ENCODE results near the gene XPNPEP1. TPM values are rescaled to one million over a fixed set of nuclear protein-coding genes. Genes with fewer than 3 reads are reported as not detected.

XPNPEP1 gene
- polyA plus RNA-seq, 4 donors, result 76.6 to 138 (median 112) TPM

DNA sequence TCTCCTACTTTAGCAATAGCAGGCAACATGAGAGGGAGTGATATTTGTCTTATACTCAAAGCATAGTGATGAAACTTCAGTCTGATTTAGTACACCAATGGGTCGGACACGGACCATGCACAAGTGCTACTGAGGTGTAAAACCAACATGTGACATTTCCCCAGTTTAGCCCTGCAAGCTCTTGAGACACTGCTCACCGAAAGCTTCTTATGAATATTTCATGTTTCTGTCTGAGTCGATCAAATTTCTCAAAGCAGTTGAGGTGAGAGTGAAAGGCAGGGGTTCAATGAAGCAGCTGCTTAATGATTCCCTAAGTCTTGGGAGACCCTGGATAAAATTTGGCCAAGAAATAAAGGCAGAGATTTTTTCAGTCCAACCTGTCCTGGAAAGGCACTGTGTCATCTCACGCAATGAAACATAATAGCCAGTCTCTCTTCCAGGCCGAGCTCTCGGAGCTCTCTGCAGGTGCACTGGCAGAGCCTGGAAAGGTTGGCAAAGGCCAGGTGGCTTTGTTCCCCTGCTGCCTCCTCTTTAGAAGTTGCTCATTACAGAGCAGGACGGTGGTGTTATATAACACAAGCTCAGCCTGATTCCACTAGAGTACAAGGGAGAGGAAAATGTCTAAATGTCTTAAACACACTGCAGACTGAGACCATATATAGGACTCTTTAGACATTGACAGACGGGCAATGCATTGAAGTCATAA is 33.9 kb upstream of the XPNPEP1 start:
- Histone ChIP-seq H3K9me3 (ENCODE audit: control insufficient read depth in 2 of 2, insufficient read depth in 1 of 2, low read depth in 1 of 2, low read length in 1 of 2) (no peaks in the 10 kb centered on the region), H3K36me3 (ENCODE audit: control insufficient read depth in 3 of 3, insufficient read depth in 2 of 3, low read depth in 1 of 3, low read length in 3 of 3) (no peaks in the 10 kb centered on the region), H3K4me1 (ENCODE audit: control insufficient read depth in 3 of 3, insufficient read depth in 2 of 3, low read depth in 1 of 3, low read length in 2 of 3) (peaks cover 4 to 14% (median 9%) of the 10 kb centered on the region in 3 donors), H3K27ac (ENCODE audit: low read depth in 1 of 3, low read length in 2 of 3) (no peak overlapping the region), H3K4me3 (ENCODE audit: low read depth in 1 of 3, low read length in 3 of 3) (no peak overlapping the region), H3K27me3 (ENCODE audit: control insufficient read depth in 3 of 3, insufficient read depth in 3 of 3, low read length in 3 of 3) (no peaks in the 10 kb centered on the region)
- WGBS, 3 donors, result 49 to 76% (median 58%) methylated on average over 9 of the region's 9 CpGs
- DNase-seq, result no peak
- no peak for FAIRE-seq

DNA sequence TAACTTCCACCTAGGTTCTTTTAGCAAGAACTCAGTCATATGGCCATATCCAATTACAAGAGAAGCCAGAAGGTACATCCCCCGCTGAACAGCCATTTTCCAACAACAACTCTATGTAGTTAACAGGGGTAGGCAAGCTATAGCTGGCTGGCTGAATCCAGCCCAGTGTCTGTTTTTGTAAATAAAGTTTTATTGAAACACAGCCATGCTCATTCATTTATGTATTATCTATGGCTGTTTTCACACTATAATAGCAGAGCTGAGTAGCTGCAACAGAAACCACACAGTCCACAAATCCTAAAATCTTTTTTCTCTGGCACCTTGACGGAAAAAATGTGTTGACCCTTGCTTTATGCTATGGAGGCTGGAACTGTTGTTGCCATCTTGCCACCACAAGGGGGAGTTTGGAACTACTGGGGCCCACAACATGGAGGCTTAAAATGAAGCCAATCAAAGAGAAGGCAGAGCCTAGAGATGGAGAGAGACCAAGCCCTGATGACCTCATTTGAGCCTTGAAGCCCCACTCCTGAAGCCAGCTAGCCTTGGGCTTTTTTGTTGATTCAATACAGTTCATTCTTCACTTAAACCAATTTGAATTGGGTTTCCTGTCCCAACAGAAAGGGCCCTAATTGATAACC is 33.3 kb upstream of the XPNPEP1 start:
- H3K4me3 ChIP-seq (ENCODE audit: low read depth in 1 of 3, low read length in 3 of 3), result no peak overlapping the region
- 87 to 93% (median 89%) methylated on average over 2 of the region's 2 CpGs for WGBS, 3 donors
- H3K36me3 ChIP-seq (ENCODE audit: control insufficient read depth in 3 of 3, insufficient read depth in 2 of 3, low read depth in 1 of 3, low read length in 3 of 3), result no peaks in the 10 kb centered on the region
- H3K27me3 ChIP-seq (ENCODE audit: control insufficient read depth in 3 of 3, insufficient read depth in 3 of 3, low read length in 3 of 3), result no peaks in the 10 kb centered on the region
- DNase-seq (peak; percentile 56 to 58), FAIRE-seq (no peak)
- H3K27ac ChIP-seq (ENCODE audit: low read depth in 1 of 3, low read length in 2 of 3), result no peak overlapping the region
- H3K4me1 ChIP-seq (ENCODE audit: control insufficient read depth in 3 of 3, insufficient read depth in 2 of 3, low read depth in 1 of 3, low read length in 2 of 3), result peaks cover 4 to 8% (median 5%) of the 10 kb centered on the region in 3 donors
- no peaks in the 10 kb centered on the region for H3K9me3 ChIP-seq (ENCODE audit: control insufficient read depth in 2 of 2, insufficient read depth in 1 of 2, low read depth in 1 of 2, low read length in 1 of 2)

DNA sequence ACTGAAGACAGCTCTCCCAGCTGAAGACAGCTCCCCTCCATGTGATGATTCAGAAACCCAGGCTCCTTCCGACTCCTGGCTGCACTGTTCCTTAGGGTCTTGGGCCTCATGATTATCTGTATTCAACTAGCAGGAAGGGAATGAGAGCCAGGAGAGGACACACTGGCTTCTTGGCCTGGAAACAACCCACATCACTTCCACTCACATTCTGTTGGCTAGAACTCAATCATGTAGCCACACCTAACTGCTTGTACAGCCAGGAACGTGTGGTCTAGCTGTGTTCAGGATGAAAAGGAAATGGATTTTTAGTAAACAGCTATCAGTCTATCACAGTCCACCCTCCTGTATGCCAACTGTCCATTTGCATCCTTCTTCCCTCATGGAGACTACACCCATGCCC is 30.5 kb upstream of the XPNPEP1 start:
- DNase-seq (no peak), FAIRE-seq (no peak)
- no peak overlapping the region for H3K4me3 ChIP-seq (ENCODE audit: low read depth in 1 of 3, low read length in 3 of 3)
- no peaks in the 10 kb centered on the region for H3K27me3 ChIP-seq (ENCODE audit: control insufficient read depth in 3 of 3, insufficient read depth in 3 of 3, low read length in 3 of 3)
- H3K36me3 ChIP-seq (ENCODE audit: control insufficient read depth in 3 of 3, insufficient read depth in 2 of 3, low read depth in 1 of 3, low read length in 3 of 3), result peaks cover 0 to 6% (median 0%) of the 10 kb centered on the region in 3 donors
- H3K4me1 ChIP-seq (ENCODE audit: control insufficient read depth in 3 of 3, insufficient read depth in 2 of 3, low read depth in 1 of 3, low read length in 2 of 3), result peaks cover 3 to 7% (median 7%) of the 10 kb centered on the region in 3 donors
- no peak overlapping the region for H3K27ac ChIP-seq (ENCODE audit: low read depth in 1 of 3, low read length in 2 of 3)
- 33 to 58% (median 52%) methylated on average over 2 of the region's 2 CpGs for WGBS, 3 donors
- no peaks in the 10 kb centered on the region for H3K9me3 ChIP-seq (ENCODE audit: control insufficient read depth in 2 of 2, insufficient read depth in 1 of 2, low read depth in 1 of 2, low read length in 1 of 2)

DNA sequence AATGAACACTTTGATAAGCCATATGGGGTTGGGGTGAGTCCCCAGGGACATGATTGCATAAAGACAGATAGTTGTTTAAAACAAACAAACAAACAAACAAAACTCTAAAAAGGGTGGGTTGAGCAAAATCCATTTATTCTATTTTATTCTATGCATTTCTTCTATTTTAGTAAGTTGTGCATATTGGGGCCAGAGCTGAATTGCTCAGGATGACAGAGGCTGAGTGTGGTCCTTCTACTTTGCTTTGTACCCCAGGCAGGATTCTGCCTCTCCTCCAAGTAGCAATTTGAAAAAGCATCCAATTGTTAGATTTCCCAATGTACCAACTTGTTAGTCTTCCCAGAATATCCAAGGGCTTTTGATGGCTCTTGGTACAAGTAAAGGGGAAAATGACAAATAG is 29.2 kb upstream of the XPNPEP1 start:
- peaks cover 3 to 6% (median 6%) of the 10 kb centered on the region in 3 donors for H3K4me1 ChIP-seq (ENCODE audit: control insufficient read depth in 3 of 3, insufficient read depth in 2 of 3, low read depth in 1 of 3, low read length in 2 of 3)
- peaks cover 0 to 7% (median 0%) of the 10 kb centered on the region in 3 donors for H3K36me3 ChIP-seq (ENCODE audit: control insufficient read depth in 3 of 3, insufficient read depth in 2 of 3, low read depth in 1 of 3, low read length in 3 of 3)
- H3K4me3 ChIP-seq (ENCODE audit: low read depth in 1 of 3, low read length in 3 of 3), result no peak overlapping the region
- DNase-seq, result no peak
- no peaks in the 10 kb centered on the region for H3K27me3 ChIP-seq (ENCODE audit: control insufficient read depth in 3 of 3, insufficient read depth in 3 of 3, low read length in 3 of 3)
- H3K27ac ChIP-seq (ENCODE audit: low read depth in 1 of 3, low read length in 2 of 3), result no peak overlapping the region
- no peak for FAIRE-seq
- H3K9me3 ChIP-seq (ENCODE audit: control insufficient read depth in 2 of 2, insufficient read depth in 1 of 2, low read depth in 1 of 2, low read length in 1 of 2), result no peaks in the 10 kb centered on the region

DNA sequence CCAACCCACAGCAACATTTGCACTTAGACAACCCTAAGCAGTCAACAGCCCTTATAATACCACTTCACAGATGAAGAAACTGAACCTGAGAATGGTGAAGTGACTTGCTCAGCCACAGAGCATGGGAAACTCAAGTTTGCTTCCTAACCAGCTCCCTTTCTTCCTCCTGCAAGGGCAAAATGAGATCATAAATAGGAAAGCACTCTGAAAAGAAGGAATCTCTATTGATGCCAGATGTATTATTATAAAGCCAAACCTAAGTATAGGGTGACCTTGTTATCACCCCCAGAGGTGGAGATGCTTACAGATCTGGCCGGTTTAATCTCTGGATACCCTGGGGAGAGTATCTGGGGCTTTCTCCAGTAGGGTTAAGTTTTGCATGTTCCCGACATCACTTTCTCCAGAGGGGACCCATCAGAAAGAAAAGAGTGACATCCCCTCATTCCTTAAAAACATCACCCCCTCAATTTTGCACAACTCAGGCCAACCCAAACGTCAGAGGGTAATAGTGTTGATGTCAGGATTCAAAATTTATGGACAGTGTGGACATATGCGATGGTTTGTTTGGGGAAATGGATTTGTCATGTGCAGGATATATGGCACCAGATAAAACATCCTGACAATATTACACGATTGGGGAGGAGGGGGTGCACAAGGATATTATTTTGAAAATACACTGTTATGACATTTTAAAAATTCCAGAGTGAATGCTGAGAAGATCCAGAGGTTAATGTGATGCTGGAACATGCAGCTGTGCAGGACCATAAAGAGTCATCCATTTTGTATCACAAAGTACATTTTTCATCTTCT is 24.0 kb upstream of the XPNPEP1 start:
- FAIRE-seq (no peak), DNase-seq (no peak)
- H3K27me3 ChIP-seq (ENCODE audit: control insufficient read depth in 3 of 3, insufficient read depth in 3 of 3, low read length in 3 of 3), result no peaks in the 10 kb centered on the region
- H3K36me3 ChIP-seq (ENCODE audit: control insufficient read depth in 3 of 3, insufficient read depth in 2 of 3, low read depth in 1 of 3, low read length in 3 of 3), result peaks cover 0 to 7% (median 0%) of the 10 kb centered on the region in 3 donors
- WGBS, 3 donors, result 61 to 82% (median 82%) methylated on average over 5 of the region's 5 CpGs
- no peak overlapping the region for H3K27ac ChIP-seq (ENCODE audit: low read depth in 1 of 3, low read length in 2 of 3)
- H3K4me3 ChIP-seq (ENCODE audit: low read depth in 1 of 3, low read length in 3 of 3), result no peak overlapping the region
- peaks cover 0 to 4% (median 0%) of the 10 kb centered on the region in 3 donors for H3K4me1 ChIP-seq (ENCODE audit: control insufficient read depth in 3 of 3, insufficient read depth in 2 of 3, low read depth in 1 of 3, low read length in 2 of 3)
- H3K9me3 ChIP-seq (ENCODE audit: control insufficient read depth in 2 of 2, insufficient read depth in 1 of 2, low read depth in 1 of 2, low read length in 1 of 2), result no peaks in the 10 kb centered on the region

DNA sequence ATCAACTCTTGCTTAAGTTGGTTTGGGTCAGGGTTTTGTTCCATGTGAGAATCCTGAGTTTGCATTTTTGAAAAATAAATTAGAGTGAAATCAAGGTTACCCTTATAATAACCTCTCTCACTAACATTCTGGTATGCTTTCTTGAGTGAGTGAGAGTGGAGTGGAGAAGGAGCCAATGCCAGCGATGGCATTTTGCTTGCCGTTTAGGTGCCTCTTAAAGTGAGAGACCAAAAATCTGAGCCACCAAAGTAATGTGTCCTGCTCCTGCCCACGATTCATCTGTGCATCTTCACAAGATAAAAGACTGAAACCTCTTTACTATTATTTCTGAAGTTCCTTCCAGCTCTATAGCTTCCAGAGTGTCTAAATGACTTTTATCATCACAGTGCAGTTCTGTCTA is 23.4 kb upstream of the XPNPEP1 start:
- no peak overlapping the region for H3K4me3 ChIP-seq (ENCODE audit: low read depth in 1 of 3, low read length in 3 of 3)
- no peaks in the 10 kb centered on the region for H3K27me3 ChIP-seq (ENCODE audit: control insufficient read depth in 3 of 3, insufficient read depth in 3 of 3, low read length in 3 of 3)
- no peak for DNase-seq
- peaks cover 0 to 4% (median 0%) of the 10 kb centered on the region in 3 donors for H3K4me1 ChIP-seq (ENCODE audit: control insufficient read depth in 3 of 3, insufficient read depth in 2 of 3, low read depth in 1 of 3, low read length in 2 of 3)
- peaks cover 0 to 7% (median 0%) of the 10 kb centered on the region in 3 donors for H3K36me3 ChIP-seq (ENCODE audit: control insufficient read depth in 3 of 3, insufficient read depth in 2 of 3, low read depth in 1 of 3, low read length in 3 of 3)
- H3K9me3 ChIP-seq (ENCODE audit: control insufficient read depth in 2 of 2, insufficient read depth in 1 of 2, low read depth in 1 of 2, low read length in 1 of 2), result no peaks in the 10 kb centered on the region
- H3K27ac ChIP-seq (ENCODE audit: low read depth in 1 of 3, low read length in 2 of 3), result no peak overlapping the region
- WGBS, 3 donors, result 89 to 96% (median 91%) methylated on average over 3 of the region's 3 CpGs
- no peak for FAIRE-seq

DNA sequence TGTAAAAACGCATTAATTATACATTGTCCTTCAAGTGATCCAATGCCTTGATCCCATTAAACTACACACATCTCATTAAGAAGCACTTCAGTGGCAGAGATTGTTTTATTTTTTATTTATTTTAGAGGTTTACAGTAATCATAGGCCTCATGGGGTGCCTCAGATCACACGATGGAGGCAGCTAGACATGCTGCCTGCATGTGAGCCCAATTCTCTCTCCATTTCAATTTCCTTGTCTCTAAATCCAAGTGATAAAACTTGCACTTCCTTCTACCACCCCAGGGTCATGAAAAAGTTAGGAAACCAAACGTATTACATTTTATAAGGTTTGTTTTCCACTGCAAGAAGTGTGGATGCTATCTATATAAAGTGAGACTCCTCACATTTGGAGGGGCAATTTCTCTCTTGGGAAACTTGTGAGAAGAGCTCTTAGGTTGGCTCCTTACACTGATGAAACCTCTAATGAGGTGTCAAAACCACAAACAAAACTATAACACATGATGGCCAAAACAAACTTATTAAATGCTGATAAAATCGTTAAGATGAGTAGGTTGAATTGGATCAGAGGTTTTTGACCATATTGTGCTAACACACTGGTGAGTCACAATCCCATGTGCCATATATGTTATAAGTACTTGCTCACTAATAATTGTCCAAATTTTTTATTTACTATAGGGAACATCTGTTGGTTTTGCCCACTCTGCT is 22.3 kb upstream of the XPNPEP1 start:
- 59 to 65% (median 60%) methylated on average over 4 of the region's 4 CpGs for WGBS, 3 donors
- no peak overlapping the region for H3K4me3 ChIP-seq (ENCODE audit: low read depth in 1 of 3, low read length in 3 of 3)
- FAIRE-seq, result no peak

DNA sequence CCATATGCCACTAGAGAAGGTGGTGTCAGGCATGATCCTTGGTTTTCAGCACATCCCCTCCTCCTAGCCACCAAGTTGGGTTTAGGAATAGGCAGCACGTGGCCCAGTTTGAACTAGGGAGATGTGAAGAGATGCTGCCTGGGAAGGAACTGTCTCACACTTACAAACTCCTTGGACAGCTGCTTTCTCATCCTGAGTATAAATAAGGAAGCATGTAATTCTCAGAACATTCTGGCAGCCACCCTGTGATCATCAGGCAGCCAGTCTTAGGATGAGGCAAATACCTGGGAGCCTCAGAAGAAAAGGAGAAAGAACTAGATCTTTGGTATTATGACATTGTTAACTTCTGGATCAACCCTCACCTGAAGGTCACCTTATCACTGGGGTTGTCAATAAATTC is 21.3 kb upstream of the XPNPEP1 start:
- H3K4me3 ChIP-seq (ENCODE audit: low read depth in 1 of 3, low read length in 3 of 3), result no peak overlapping the region
- WGBS, 3 donors, result 60 to 87% (median 81%) methylated on average over 1 of the region's 1 CpG
- FAIRE-seq, result no peak

More for the DNA sequence above, 22.3 kb upstream of the XPNPEP1 start:
- no peak overlapping the region for H3K27ac ChIP-seq (ENCODE audit: low read depth in 1 of 3, low read length in 2 of 3)
- H3K9me3 ChIP-seq (ENCODE audit: control insufficient read depth in 2 of 2, insufficient read depth in 1 of 2, low read depth in 1 of 2, low read length in 1 of 2), result no peaks in the 10 kb centered on the region
- H3K27me3 ChIP-seq (ENCODE audit: control insufficient read depth in 3 of 3, insufficient read depth in 3 of 3, low read length in 3 of 3), result no peaks in the 10 kb centered on the region
- H3K4me1 ChIP-seq (ENCODE audit: control insufficient read depth in 3 of 3, insufficient read depth in 2 of 3, low read depth in 1 of 3, low read length in 2 of 3), result peaks cover 0 to under 1% (median 0%) of the 10 kb centered on the region in 3 donors
- DNase-seq, result no peak
- peaks cover 0 to 6% (median 0%) of the 10 kb centered on the region in 3 donors for H3K36me3 ChIP-seq (ENCODE audit: control insufficient read depth in 3 of 3, insufficient read depth in 2 of 3, low read depth in 1 of 3, low read length in 3 of 3)

More for the DNA sequence above, 21.3 kb upstream of the XPNPEP1 start:
- Histone ChIP-seq H3K36me3 (ENCODE audit: control insufficient read depth in 3 of 3, insufficient read depth in 2 of 3, low read depth in 1 of 3, low read length in 3 of 3) (peaks cover 0 to 4% (median 0%) of the 10 kb centered on the region in 3 donors), H3K4me1 (ENCODE audit: control insufficient read depth in 3 of 3, insufficient read depth in 2 of 3, low read depth in 1 of 3, low read length in 2 of 3) (no peaks in the 10 kb centered on the region), H3K27me3 (ENCODE audit: control insufficient read depth in 3 of 3, insufficient read depth in 3 of 3, low read length in 3 of 3) (no peaks in the 10 kb centered on the region), H3K27ac (ENCODE audit: low read depth in 1 of 3, low read length in 2 of 3) (no peak overlapping the region), H3K9me3 (ENCODE audit: control insufficient read depth in 2 of 2, insufficient read depth in 1 of 2, low read depth in 1 of 2, low read length in 1 of 2) (no peaks in the 10 kb centered on the region)
- DNase-seq, result no peak
